H1 (cell line): Measurements from ENCODE around the gene ACACA. TPM values are rescaled to one million over a fixed set of nuclear protein-coding genes. Genes with fewer than 3 reads are reported as not detected.

Experiments used
- CTCF ChIA-PET: fragments of 300-600 bp; sonication (Branson Sonifier 250); formaldehyde crosslinking; loops from one replicate; lab custom pipeline; 2021; ENCODE audit not compliant: partially characterized antibody; lab: Charles Lee
- POLR2A ChIA-PET: fragments of 300-600 bp; sonication (Branson Sonifier 250); formaldehyde crosslinking; loops from one replicate; lab custom pipeline; 2021; ENCODE audit warnings: inconsistent platforms; ENCODE audit not compliant: partially characterized antibody; lab: Charles Lee
- DNase-seq, 2 experiments: peaks; one replicate each; pipeline versions ENCODE4 v3.0.0 to v3.0.0-alpha.2; 2010 to 2022; ENCODE audit warnings: low spot score in 2 of 2, low read depth in 1 of 2, mixed read lengths in 1 of 2
- FAIRE-seq: peaks from 2 replicates; lab custom pipeline; 2011; peaks lifted over from hg19 to GRCh38; lab: Jason Lieb, UNC
- H2AFZ ChIP-seq: 2 replicates; pipeline ENCODE4 v1.8.1; 2012; ENCODE audit warnings: low read length, inconsistent platforms
- H2AK5ac ChIP-seq: 2 replicates; pipeline ENCODE4 v1.6.1; 2013; ENCODE audit warnings: low read depth, low read length
- H2BK120ac ChIP-seq: replicated peaks from 2 replicates; pipeline ENCODE3; 2013; ENCODE audit warnings: low read depth, low read length, inconsistent platforms
- H2BK12ac ChIP-seq: 2 replicates; pipeline ENCODE4 v1.6.1; 2013; ENCODE audit warnings: low read depth, low read length
- H2BK15ac ChIP-seq: 2 replicates; pipeline ENCODE4 v1.6.1; 2013; ENCODE audit warnings: low read length
- H2BK20ac ChIP-seq: 2 replicates; pipeline ENCODE4 v1.6.1; 2013; ENCODE audit warnings: low read length
- H2BK5ac ChIP-seq: 2 replicates; pipeline ENCODE4 v1.6.1; 2013; ENCODE audit warnings: low read depth, low read length
- H3K14ac ChIP-seq: 2 replicates; pipeline ENCODE4 v1.6.1; 2013; ENCODE audit warnings: inconsistent platforms; ENCODE audit not compliant: insufficient read length
- H3K18ac ChIP-seq: 2 replicates; pipeline ENCODE4 v1.6.1; 2013; ENCODE audit warnings: low read length; ENCODE audit errors: extremely low read depth
- H3K23ac ChIP-seq: 2 replicates; pipeline ENCODE4 v1.6.1; 2013; ENCODE audit warnings: inconsistent platforms; ENCODE audit not compliant: insufficient read length
- H3K23me2 ChIP-seq: 2 replicates; pipeline ENCODE4 v1.6.1; 2013; ENCODE audit warnings: low read depth, low read length
- H3K27ac ChIP-seq: 2 replicates; pipeline ENCODE4 v1.6.1; 2011; ENCODE audit warnings: low read depth, low read length, inconsistent platforms
- H3K27me3 ChIP-seq, 4 experiments: replicated peaks in 1 of 4; 1 replicate in 1 of 4; 2 replicates in 3 of 4; pipeline versions ENCODE4 v1.6.1 to v1.8.1; 2011 to 2013; ENCODE audit warnings: low read length in 3 of 4, mild to moderate bottlenecking in 3 of 4, inconsistent platforms in 2 of 4, mixed read lengths in 2 of 4, moderate library complexity in 1 of 4; ENCODE audit not compliant: control insufficient read depth in 3 of 4, insufficient read depth in 3 of 4; ENCODE audit errors: extremely low read depth in 1 of 4
- H3K36me3 ChIP-seq, 4 experiments: 2 replicates each; pipeline versions ENCODE4 v1.6.1 to v1.8.1; 2011 to 2013; ENCODE audit warnings: mild to moderate bottlenecking in 4 of 4, low read length in 3 of 4, moderate library complexity in 2 of 4, control low read depth in 1 of 4, inconsistent platforms in 1 of 4; ENCODE audit not compliant: insufficient read depth in 4 of 4, control insufficient read depth in 2 of 4
- H3K4ac ChIP-seq: replicated peaks from 2 replicates; pipeline ENCODE3; 2013; ENCODE audit warnings: low read length, low read depth, mixed read lengths, inconsistent platforms; ENCODE audit not compliant: insufficient read length
- H3K4me1 ChIP-seq, 4 experiments: replicated peaks in 1 of 4; 1 replicate in 1 of 4; 2 replicates in 3 of 4; pipeline versions ENCODE4 v1.6.1 to v1.8.1; 2011 to 2013; ENCODE audit warnings: low read length in 3 of 4, inconsistent platforms in 2 of 4, mixed read lengths in 1 of 4; ENCODE audit not compliant: insufficient read depth in 4 of 4, control insufficient read depth in 3 of 4
- H3K4me2 ChIP-seq, 2 experiments: 2 replicates each; pipeline versions ENCODE4 v1.6.1 to v1.8.1; 2011 to 2013; ENCODE audit warnings: low read depth in 2 of 2, low read length in 2 of 2, control low read depth in 1 of 2, inconsistent platforms in 1 of 2, mild to moderate bottlenecking in 1 of 2; ENCODE audit not compliant: insufficient read depth in 1 of 2
- H3K4me3 ChIP-seq, 4 experiments: fragments of 200-600, 300-600 bp in 1 of 4; sonication (generic), shearing (Covaris generic), sonication (Bioruptor Twin) in 1 of 4; 2 replicates each; pipeline versions ENCODE4 v1.5.1 to v1.8.1; 2011 to 2016; ENCODE audit warnings: low read length in 4 of 4, low read depth in 3 of 4, control low read depth in 2 of 4, inconsistent platforms in 2 of 4, mild to moderate bottlenecking in 2 of 4, mixed read lengths in 1 of 4, moderate library complexity in 1 of 4; ENCODE audit not compliant: insufficient read depth in 2 of 4; ENCODE audit errors: extremely low read depth in 1 of 4
- H3K56ac ChIP-seq: replicated peaks from 2 replicates; pipeline ENCODE3; 2013; ENCODE audit warnings: low read depth, mild to moderate bottlenecking, mixed read lengths, low read length, inconsistent platforms; ENCODE audit not compliant: insufficient read length
- H3K79me1 ChIP-seq: 2 replicates; pipeline ENCODE4 v1.6.1; 2013; ENCODE audit warnings: low read depth, low read length, control low read depth
- H3K79me2 ChIP-seq, 2 experiments: 2 replicates each; pipeline versions ENCODE4 v1.6.1 to v1.8.1; 2012 to 2013; ENCODE audit warnings: low read length in 2 of 2, mild to moderate bottlenecking in 2 of 2, inconsistent platforms in 1 of 2; ENCODE audit not compliant: insufficient read depth in 2 of 2, control insufficient read depth in 1 of 2
- H3K9ac ChIP-seq, 4 experiments: replicated peaks in 1 of 4; 1 replicate in 1 of 4; 2 replicates in 3 of 4; pipeline versions ENCODE4 v1.6.1 to v1.8.1; 2011 to 2013; ENCODE audit warnings: low read depth in 3 of 4, low read length in 3 of 4, control low read depth in 2 of 4, mild to moderate bottlenecking in 2 of 4, moderate library complexity in 2 of 4, inconsistent platforms in 1 of 4; ENCODE audit errors: extremely low read depth in 1 of 4
- H3K9me3 ChIP-seq, 2 experiments: 2 replicates each; pipeline versions ENCODE4 v1.6.1 to v1.8.1; 2012 to 2013; ENCODE audit warnings: mild to moderate bottlenecking in 2 of 2, moderate library complexity in 2 of 2, control low read depth in 1 of 2, inconsistent platforms in 1 of 2, low read depth in 1 of 2, low read length in 1 of 2, mixed read lengths in 1 of 2; ENCODE audit not compliant: insufficient read depth in 2 of 2
- H4K20me1 ChIP-seq, 2 experiments: replicated peaks in 1 of 2; 2 replicates each; pipeline versions ENCODE3 to v1.8.1; 2011 to 2013; ENCODE audit warnings: inconsistent platforms in 2 of 2, low read length in 2 of 2, mild to moderate bottlenecking in 1 of 2; ENCODE audit not compliant: insufficient read depth in 2 of 2, control insufficient read depth in 1 of 2
- H4K5ac ChIP-seq: 2 replicates; pipeline ENCODE4 v1.6.1; 2013; ENCODE audit warnings: low read length, low read depth, mixed read lengths, inconsistent platforms; ENCODE audit not compliant: insufficient read length
- H4K8ac ChIP-seq: 2 replicates; pipeline ENCODE4 v1.8.0; 2013; ENCODE audit warnings: mild to moderate bottlenecking, moderate library complexity, low read length, inconsistent platforms; ENCODE audit not compliant: insufficient read depth; ENCODE audit errors: extremely low read depth
- H4K91ac ChIP-seq: replicated peaks from 2 replicates; pipeline ENCODE3; 2013; ENCODE audit warnings: low read length, mixed read lengths, inconsistent platforms; ENCODE audit not compliant: insufficient read length
- BACH1 ChIP-seq: IDR thresholded peaks from 2 replicates; pipeline ENCODE4 v1.6.1; 2012; ENCODE audit warnings: low read length, improper control_type of control experiment
- BRCA1 ChIP-seq: IDR thresholded peaks from 2 replicates; pipeline ENCODE4 v1.6.1; 2012; ENCODE audit warnings: low read depth, low read length, improper control_type of control experiment
- GTF2F1 ChIP-seq: IDR thresholded peaks from 2 replicates; pipeline ENCODE4 v1.6.1; 2012; ENCODE audit warnings: low read depth, low read length, improper control_type of control experiment, borderline replicate concordance
- JUND ChIP-seq: IDR thresholded peaks from 2 replicates; pipeline ENCODE4 v1.6.1; 2011; ENCODE audit warnings: mild to moderate bottlenecking, improper control_type of control experiment, low read length
- POU5F1 ChIP-seq: IDR thresholded peaks from 2 replicates; pipeline ENCODE4 v1.6.1; 2011; ENCODE audit warnings: low read depth, mild to moderate bottlenecking, low read length, moderate library complexity
- WGBS, 2 experiments: shearing (Covaris generic) in 1 of 2; methylation state at CpG; one replicate each; pipeline versions ENCODE4 v1.1.6 to v1.1.7; 2013 to 2015; ENCODE audit warnings: low lambda C conversion rate in 2 of 2, mixed read lengths in 2 of 2, inconsistent platforms in 1 of 2, low coverage in 1 of 2, missing lambda C conversion rate in 1 of 2; ENCODE audit not compliant: insufficient replicate concordance in 2 of 2, insufficient coverage in 1 of 2, insufficient read length in 1 of 2; ENCODE audit errors: extremely low coverage in 1 of 2, missing lambda C conversion rate in 1 of 2; 5-methylcytosine and 5-hydroxymethylcytosine counted together
- polyA plus RNA-seq, 7 experiments: library from polyadenylated mRNA; depleted of rRNA in 3 of 7; stranded (reverse) in 5 of 7; unstranded in 2 of 7; fragments of >200 nt in 5 of 7; fragments of 200-250 nt in 2 of 7; gene quantifications; 1 replicate in 5 of 7; 2 replicates in 1 of 7; 4 replicates in 1 of 7; pipeline versions ENCODE4 v1.2.1 to v1.2.3, GENCODE V29; 2011 to 2013; ENCODE audit warnings: missing spikeins in 2 of 7, mixed read lengths in 2 of 7
- total RNA-seq: library from RNA; stranded (reverse); fragmentation: NEBNext Ultra II Directional; extraction: Animal tissue kit (Norgen Biotek cat#: 25700); gene quantifications from 2 replicates; pipeline ENCODE4 v1.2.1, GENCODE V29; 2021

The ACACA gene
- total and polyA plus RNA-seq, 2 of the 8 experiments (the other 6 are each of a cell fraction or from before 2014, with no cell fraction given): 74.0 to 160 TPM

DNA sequence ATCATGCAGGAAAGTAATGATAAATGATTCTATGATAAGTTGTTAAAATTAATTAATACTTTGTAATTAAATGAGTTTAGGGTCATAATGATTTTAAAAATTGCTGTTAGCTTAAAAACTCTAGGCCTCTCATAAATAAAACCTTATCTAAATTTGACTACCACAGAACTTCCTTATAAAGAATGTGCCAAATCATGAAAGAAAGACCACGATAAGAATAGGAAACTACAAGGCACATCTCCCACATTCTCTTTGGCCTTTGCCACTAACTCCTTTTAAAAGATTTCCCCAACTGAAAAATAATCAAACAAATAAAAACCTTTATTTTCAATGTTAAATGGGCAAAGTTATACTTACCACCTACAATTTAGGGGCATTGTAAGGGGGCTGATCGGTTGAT lies 195.5 kb downstream of the ACACA start:
- Histone ChIP-seq H3K79me1 (no peaks in the 10 kb centered on the region), H3K36me3 (peaks cover 2 to 34% (median 12%) of the 10 kb centered on the region in 4 experiments; a peak in 7 of 8 replicates), H2BK12ac (no peak overlapping the region), H4K91ac (no peak overlapping the region), H3K4me1 (peaks cover 0 to 12% (median 2%) of the 10 kb centered on the region in 4 experiments; a peak in 3 of 7 replicates), H3K4ac (no peak overlapping the region), H3K14ac (no peak overlapping the region), H3K23me2 (no peaks in the 10 kb centered on the region), H2BK120ac (no peak overlapping the region), H4K20me1 (no peaks in the 10 kb centered on the region), H3K27me3 (no peaks in the 10 kb centered on the region), H2AK5ac (no peak overlapping the region), H3K4me3 (no peak overlapping the region), H3K27ac (no peak overlapping the region), H2BK15ac (no peak overlapping the region), H3K79me2 (no peaks in the 10 kb centered on the region), H3K9me3 (no peaks in the 10 kb centered on the region), H4K8ac (no peak overlapping the region), H3K56ac (no peak overlapping the region), H3K18ac (no peak overlapping the region), H2BK5ac (no peak overlapping the region), H3K9ac (no peak overlapping the region), H3K4me2 (no peak overlapping the region), H2AFZ (no peak overlapping the region), H4K5ac (no peak overlapping the region), H2BK20ac (no peak overlapping the region), H3K23ac (no peak overlapping the region)
- ChIA-PET CTCF (interaction anchor here (1.3 to 4.7 kb wide), 4 partner anchors 13 to 29 kb away, joined by 3 to 16 read pairs (median 7); no protein-coding TSS in a partner anchor), POLR2A (interaction anchor here (0.6 kb wide), 1 partner anchor 340 kb away, joined by 3 read pairs; no protein-coding TSS in a partner anchor)
- 97% methylated on average over 2 of the region's 2 CpGs; no CpG with 5 or more reads in 1 of the 2 experiments for WGBS, 2 experiments
- FAIRE-seq: no peak
- no peak for DNase-seq
- TF ChIP-seq GTF2F1: no peak
- TF ChIP-seq BACH1: no peak
- TF ChIP-seq JUND: no peak
- TF ChIP-seq POU5F1: no peak
- no peak for TF ChIP-seq BRCA1
